Esophagus squamous epithelium (tissue), 4 donors: ENCODE results near the gene FRK.

Experiments
- POLR2A ChIP-seq, 4 donors: fragments of 450-650 bp; IDR thresholded peaks; one replicate each; pipeline ENCODE4 v1.6.1; 2017; ENCODE audit warnings: antibody characterized with exemption in 4 of 4, mild to moderate bottlenecking in 4 of 4, moderate library complexity in 3 of 4
- TF ChIP-seq, protein P1 (sequence below), 6 experiments: fragments of 450-650 bp in 4 of 6; fragments of 200-600 bp in 2 of 6; sonication (generic) in 2 of 6; IDR thresholded peaks; one replicate each; pipeline ENCODE4 v1.5.1; 2016 to 2019; ENCODE audit warnings: antibody characterized with exemption in 6 of 6, mild to moderate bottlenecking in 4 of 6, moderate library complexity in 4 of 6

GRCh38 chr6:116062496-116062895 lies 1.8 kb upstream of the FRK start:
- TF ChIP-seq, protein P1, sequence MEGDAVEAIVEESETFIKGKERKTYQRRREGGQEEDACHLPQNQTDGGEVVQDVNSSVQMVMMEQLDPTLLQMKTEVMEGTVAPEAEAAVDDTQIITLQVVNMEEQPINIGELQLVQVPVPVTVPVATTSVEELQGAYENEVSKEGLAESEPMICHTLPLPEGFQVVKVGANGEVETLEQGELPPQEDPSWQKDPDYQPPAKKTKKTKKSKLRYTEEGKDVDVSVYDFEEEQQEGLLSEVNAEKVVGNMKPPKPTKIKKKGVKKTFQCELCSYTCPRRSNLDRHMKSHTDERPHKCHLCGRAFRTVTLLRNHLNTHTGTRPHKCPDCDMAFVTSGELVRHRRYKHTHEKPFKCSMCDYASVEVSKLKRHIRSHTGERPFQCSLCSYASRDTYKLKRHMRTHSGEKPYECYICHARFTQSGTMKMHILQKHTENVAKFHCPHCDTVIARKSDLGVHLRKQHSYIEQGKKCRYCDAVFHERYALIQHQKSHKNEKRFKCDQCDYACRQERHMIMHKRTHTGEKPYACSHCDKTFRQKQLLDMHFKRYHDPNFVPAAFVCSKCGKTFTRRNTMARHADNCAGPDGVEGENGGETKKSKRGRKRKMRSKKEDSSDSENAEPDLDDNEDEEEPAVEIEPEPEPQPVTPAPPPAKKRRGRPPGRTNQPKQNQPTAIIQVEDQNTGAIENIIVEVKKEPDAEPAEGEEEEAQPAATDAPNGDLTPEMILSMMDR (IDR thresholded peaks at IDR 0.05) = no peak
- TF ChIP-seq POLR2A (IDR thresholded peaks at IDR 0.05) = no peak
